Activated CD4-positive, alpha-beta T cell treated with anti-CD3 and anti-CD28 coated beads, Interleukin-2, amount 10 ng/mL, durations not matched to agents 7 days and 5 days (primary cell): ENCODE results near the gene FHIT. TPM values are rescaled to one million over a fixed set of nuclear protein-coding genes. Genes with fewer than 3 reads are reported as not detected.

Source experiments
- CTCF ChIA-PET: fragments of 350-600 bp; sonication (Branson Sonifier 250); formaldehyde crosslinking; loops from one replicate; lab custom pipeline; 2021; ENCODE audit warnings: antibody characterized with exemption; lab: Charles Lee
- POLR2A ChIA-PET: fragments of 350-600 bp; sonication (Branson Sonifier 250); formaldehyde crosslinking; loops from one replicate; lab custom pipeline; 2021; ENCODE audit warnings: antibody characterized with exemption; lab: Charles Lee
- DNase-seq: peaks from one replicate; pipeline ENCODE4 v3.0.0-alpha.2; 2020
- H3K27ac Mint-ChIP-seq: one replicate; pipeline ENCODE4 v1.8.0; 2021; ENCODE audit warnings: mild to moderate bottlenecking, moderate library complexity, mixed read lengths
- H3K27me3 Mint-ChIP-seq: one replicate; pipeline ENCODE4 v1.8.0; 2021; ENCODE audit warnings: mixed read lengths
- H3K36me3 Mint-ChIP-seq: one replicate; pipeline ENCODE4 v1.8.0; 2021; ENCODE audit warnings: low read depth, mixed read lengths
- H3K4me1 Mint-ChIP-seq: one replicate; pipeline ENCODE4 v1.8.0; 2021; ENCODE audit warnings: mixed read lengths
- H3K4me3 Mint-ChIP-seq: one replicate; pipeline ENCODE4 v1.8.0; 2021; ENCODE audit warnings: mild to moderate bottlenecking, moderate library complexity, mixed read lengths
- H3K9me3 Mint-ChIP-seq: one replicate; pipeline ENCODE4 v1.8.0; 2021; ENCODE audit warnings: mixed read lengths
- total RNA-seq, 2 experiments: library from RNA; stranded (reverse); gene quantifications; one replicate each; pipeline ENCODE4 v1.2.3, GENCODE V29; 2021

Gene FHIT
- total RNA-seq, 2 experiments from 2014 or later, result 39.4 to 41.2 TPM

- Mint-ChIP-seq H3K27me3 (no peaks in the 10 kb centered on the region), H3K9me3 (peaks cover 18% of the 10 kb centered on the region), H3K36me3 (peaks cover 43% of the 10 kb centered on the region), H3K4me1 (peaks cover 21% of the 10 kb centered on the region), H3K27ac (no peak overlapping the region), H3K4me3 (no peak overlapping the region)
- POLR2A ChIA-PET, result no interaction called here
- no peak for DNase-seq
- CTCF ChIA-PET, result no interaction called here
These were observed 1407.4 kb downstream of the FHIT start for GRCh38 chr3:59843821-59844220.

- POLR2A ChIA-PET, result no interaction called here
- CTCF ChIA-PET, result interaction anchor here (0.7 kb wide), 1 partner anchor 435 kb away, joined by 5 read pairs; no protein-coding TSS in a partner anchor
- DNase-seq, result no peak
- Mint-ChIP-seq H3K9me3 (peaks cover 13% of the 10 kb centered on the region), H3K4me1 (peaks cover 21% of the 10 kb centered on the region), H3K27me3 (no peaks in the 10 kb centered on the region), H3K36me3 (peaks cover 33% of the 10 kb centered on the region), H3K4me3 (no peak overlapping the region), H3K27ac (peak overlapping the region; percentile 3)
These were observed 1411.3 kb downstream of the FHIT start for GRCh38 chr3:59839810-59840515.

- Mint-ChIP-seq H3K4me3 (no peak overlapping the region), H3K27me3 (no peaks in the 10 kb centered on the region), H3K4me1 (peaks cover 21% of the 10 kb centered on the region), H3K27ac (no peak overlapping the region), H3K9me3 (peaks cover 12% of the 10 kb centered on the region), H3K36me3 (peaks cover 33% of the 10 kb centered on the region)
- no peak for DNase-seq
- POLR2A ChIA-PET, result no interaction called here
- CTCF ChIA-PET, result interaction anchor here (1.2 kb wide), 1 partner anchor 15 kb away, joined by 3 read pairs; no protein-coding TSS in a partner anchor
These were observed 1412.0 kb downstream of the FHIT start for GRCh38 chr3:59839283-59839682.

GRCh38 chr3:59836531-59836930 lies 1414.7 kb downstream of the FHIT start:
- Mint-ChIP-seq H3K9me3 (peaks cover 13% of the 10 kb centered on the region), H3K4me3 (no peak overlapping the region), H3K27ac (no peak overlapping the region), H3K36me3 (peaks cover 33% of the 10 kb centered on the region), H3K27me3 (no peaks in the 10 kb centered on the region), H3K4me1 (peaks cover 21% of the 10 kb centered on the region)
- ChIA-PET POLR2A (no interaction called here), CTCF (no interaction called here)
- DNase-seq, result no peak

GRCh38 chr3:59832702-59833101 lies 1418.5 kb downstream of the FHIT start:
- CTCF ChIA-PET, result no interaction called here

GRCh38 chr3:59832241-59832640 lies 1419.0 kb downstream of the FHIT start:
- H3K36me3 Mint-ChIP-seq, result peaks cover 17% of the 10 kb centered on the region
- ChIA-PET POLR2A (no interaction called here), CTCF (no interaction called here)
- no peaks in the 10 kb centered on the region for H3K4me1 Mint-ChIP-seq
- DNase-seq, result no peak
- H3K27me3 Mint-ChIP-seq, result no peaks in the 10 kb centered on the region
- no peak overlapping the region for H3K27ac Mint-ChIP-seq
- H3K9me3 Mint-ChIP-seq, result peaks cover 13% of the 10 kb centered on the region
- H3K4me3 Mint-ChIP-seq, result no peak overlapping the region

More at GRCh38 chr3:59832702-59833101, 1418.5 kb downstream of the FHIT start:
- POLR2A ChIA-PET, result no interaction called here
- Mint-ChIP-seq H3K4me1 (no peaks in the 10 kb centered on the region), H3K27ac (no peak overlapping the region), H3K36me3 (peaks cover 17% of the 10 kb centered on the region), H3K4me3 (no peak overlapping the region), H3K27me3 (no peaks in the 10 kb centered on the region), H3K9me3 (peaks cover 10% of the 10 kb centered on the region)
- DNase-seq, result no peak

- ChIA-PET POLR2A (no interaction called here), CTCF (no interaction called here)
- Mint-ChIP-seq H3K27ac (no peak overlapping the region), H3K36me3 (peaks cover 19% of the 10 kb centered on the region), H3K4me1 (no peaks in the 10 kb centered on the region), H3K9me3 (peaks cover 14% of the 10 kb centered on the region), H3K27me3 (no peaks in the 10 kb centered on the region), H3K4me3 (no peak overlapping the region)
- DNase-seq, result no peak
These were observed 1419.9 kb downstream of the FHIT start for GRCh38 chr3:59831394-59831793.

GRCh38 chr3:59829527-59829926 lies 1421.7 kb downstream of the FHIT start:
- H3K27ac Mint-ChIP-seq, result no peak overlapping the region
- no peak overlapping the region for H3K4me3 Mint-ChIP-seq
- no peak for DNase-seq
- H3K36me3 Mint-ChIP-seq, result peaks cover 20% of the 10 kb centered on the region
- no peaks in the 10 kb centered on the region for H3K27me3 Mint-ChIP-seq
- ChIA-PET POLR2A (no interaction called here), CTCF (interaction anchor here (0.8 kb wide), 1 partner anchor 15 kb away, joined by 3 read pairs; no protein-coding TSS in a partner anchor)
- H3K4me1 Mint-ChIP-seq, result peaks cover 13% of the 10 kb centered on the region
- H3K9me3 Mint-ChIP-seq, result peaks cover 11% of the 10 kb centered on the region

GRCh38 chr3:59824876-59825275 lies 1426.4 kb downstream of the FHIT start:
- peaks cover 21% of the 10 kb centered on the region for H3K4me1 Mint-ChIP-seq
- no peak overlapping the region for H3K4me3 Mint-ChIP-seq
- POLR2A ChIA-PET, result no interaction called here
- H3K27me3 Mint-ChIP-seq, result no peaks in the 10 kb centered on the region
- H3K27ac Mint-ChIP-seq, result peak overlapping the region; percentile 68
- peaks cover 13% of the 10 kb centered on the region for H3K9me3 Mint-ChIP-seq
- peaks cover 37% of the 10 kb centered on the region for H3K36me3 Mint-ChIP-seq
- no peak for DNase-seq
- CTCF ChIA-PET, result no interaction called here

- DNase-seq, result no peak
- peaks cover 32% of the 10 kb centered on the region for H3K36me3 Mint-ChIP-seq
- H3K4me1 Mint-ChIP-seq, result peaks cover 21% of the 10 kb centered on the region
- H3K27me3 Mint-ChIP-seq, result no peaks in the 10 kb centered on the region
- no peak overlapping the region for H3K27ac Mint-ChIP-seq
- POLR2A ChIA-PET, result no interaction called here
- peaks cover 9% of the 10 kb centered on the region for H3K9me3 Mint-ChIP-seq
- H3K4me3 Mint-ChIP-seq, result no peak overlapping the region
- CTCF ChIA-PET, result no interaction called here
These were observed 1430.0 kb downstream of the FHIT start for GRCh38 chr3:59821274-59821673.

GRCh38 chr3:59820352-59820934 lies 1430.8 kb downstream of the FHIT start:
- Mint-ChIP-seq H3K36me3 (peaks cover 30% of the 10 kb centered on the region), H3K9me3 (peaks cover 9% of the 10 kb centered on the region), H3K27me3 (no peaks in the 10 kb centered on the region), H3K27ac (no peak overlapping the region), H3K4me3 (no peak overlapping the region), H3K4me1 (peaks cover 17% of the 10 kb centered on the region)
- CTCF ChIA-PET, result no interaction called here
- DNase-seq, result no peak
- POLR2A ChIA-PET, result no interaction called here

GRCh38 chr3:59818919-59819300 lies 1432.3 kb downstream of the FHIT start:
- Mint-ChIP-seq H3K9me3 (peaks cover 9% of the 10 kb centered on the region), H3K27me3 (no peaks in the 10 kb centered on the region), H3K4me1 (peaks cover 7% of the 10 kb centered on the region), H3K4me3 (no peak overlapping the region), H3K36me3 (peaks cover 34% of the 10 kb centered on the region), H3K27ac (no peak overlapping the region)
- DNase-seq, result no peak
- ChIA-PET POLR2A (no interaction called here), CTCF (no interaction called here)

- ChIA-PET POLR2A (no interaction called here), CTCF (interaction anchor here (0.6 kb wide), 1 partner anchor 230 kb away, joined by 3 read pairs; no protein-coding TSS in a partner anchor)
- H3K4me1 Mint-ChIP-seq, result peaks cover 5% of the 10 kb centered on the region
- no peaks in the 10 kb centered on the region for H3K27me3 Mint-ChIP-seq
- DNase-seq, result no peak
- H3K36me3 Mint-ChIP-seq, result peaks cover 29% of the 10 kb centered on the region
- peaks cover 9% of the 10 kb centered on the region for H3K9me3 Mint-ChIP-seq
- peak overlapping the region; percentile 59 for H3K27ac Mint-ChIP-seq
- no peak overlapping the region for H3K4me3 Mint-ChIP-seq
These were observed 1433.0 kb downstream of the FHIT start for GRCh38 chr3:59818033-59818918.
